ENCODE results near the gene DIO3. TPM values are rescaled to one million over a fixed set of nuclear protein-coding genes. Genes with fewer than 3 reads are reported as not detected.
"Not testable (repeated sequence)": the region's sequence is repeated elsewhere in the genome, so short reads cannot be mapped to it uniquely, and the experiment has no call there.

The DIO3 gene
- total RNA-seq, 1 donor from 2014 or later = 0.67 TPM

DNA sequence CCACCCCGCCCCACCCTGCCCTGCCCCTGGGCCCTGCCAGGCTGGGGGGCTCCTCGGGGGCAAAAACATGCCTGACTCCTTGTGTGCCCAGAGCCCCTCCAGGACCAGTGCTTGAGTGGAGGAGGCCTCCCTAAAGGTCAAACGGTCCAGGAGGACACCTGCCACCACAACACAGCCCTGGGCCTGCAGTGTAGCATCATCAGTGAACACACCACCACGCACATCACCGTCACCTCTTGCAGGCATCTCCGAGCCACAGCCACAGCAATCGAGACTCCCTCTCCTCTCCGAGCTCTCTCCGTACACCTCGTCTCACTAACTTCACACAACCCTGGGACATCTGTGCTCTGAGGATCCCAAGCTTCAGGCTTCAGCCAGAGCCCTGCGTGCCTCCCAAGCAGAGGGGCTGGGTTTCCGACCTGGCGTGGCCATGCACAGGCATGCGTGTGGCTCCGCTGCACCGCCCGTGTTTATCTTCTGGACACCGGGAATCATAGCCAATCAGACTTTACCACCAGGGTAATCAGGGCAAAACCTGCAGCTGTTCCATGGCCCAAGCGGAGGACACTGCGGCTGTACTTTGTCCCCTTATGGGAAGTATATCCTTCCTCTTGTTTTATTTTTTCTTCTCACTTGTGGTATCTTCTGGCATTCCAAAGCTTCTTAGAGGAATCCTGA, 6.2 kb upstream of the DIO3 start:
- H3K4me3 ChIP-seq = no peak overlapping the region
- H3K36me3 ChIP-seq = no peaks in the 10 kb centered on the region
- ATAC-seq (no peak), DNase-seq (no peak)
- H3K27ac ChIP-seq = no peak overlapping the region
- H3K9me3 ChIP-seq = no peaks in the 10 kb centered on the region
- peaks cover 4% of the 10 kb centered on the region for H3K4me1 ChIP-seq
- H3K27me3 ChIP-seq = peaks cover 27% of the 10 kb centered on the region
- TF ChIP-seq CTCF (IDR thresholded peaks at IDR 0.05) = no peak
- intact Hi-C loops (cut with DNase I) = no loop called here

DNA sequence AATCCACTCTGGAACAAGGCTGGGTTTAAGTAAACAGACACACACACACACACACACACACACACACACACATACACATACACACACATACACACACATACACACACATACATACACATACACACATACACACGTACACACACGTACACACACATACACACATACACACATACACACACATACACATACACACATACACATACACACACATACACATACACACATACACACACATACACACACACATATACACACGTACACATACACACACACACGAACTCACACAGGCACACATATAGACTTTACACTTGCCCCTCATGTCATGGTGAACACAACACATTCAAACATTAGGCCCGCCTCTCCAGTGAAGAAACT, 5.6 kb upstream of the DIO3 start:
- H3K4me3 ChIP-seq; intact Hi-C loops (cut with DNase I); H3K4me1 ChIP-seq; DNase-seq; H3K36me3 ChIP-seq; ATAC-seq; H3K9me3 ChIP-seq; H3K27ac ChIP-seq: not testable (repeated sequence)
- peaks cover 28% of the 10 kb centered on the region for H3K27me3 ChIP-seq

DNA sequence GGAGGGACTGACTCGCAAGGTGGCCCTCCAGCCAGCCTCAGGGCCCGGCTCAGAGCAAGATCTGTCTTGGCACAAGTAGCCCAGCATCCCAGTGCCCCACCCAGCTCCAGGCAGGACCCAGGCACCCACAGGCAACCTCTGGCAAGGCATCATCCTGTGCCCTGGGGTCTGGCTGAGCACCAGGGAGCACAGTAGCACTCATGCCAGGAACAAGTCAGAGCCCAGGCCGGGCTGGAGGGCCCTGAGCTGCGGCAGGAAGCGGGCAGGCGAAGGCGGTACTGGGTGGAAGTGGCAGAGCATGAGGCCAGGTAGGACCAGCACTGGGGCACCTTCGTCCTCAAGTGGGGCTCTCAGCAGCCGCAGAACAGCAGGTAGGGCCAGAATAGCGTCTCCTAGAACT, 5.2 kb upstream of the DIO3 start:
- ATAC-seq (no peak), DNase-seq (no peak)
- H3K4me1 ChIP-seq = peaks cover 4% of the 10 kb centered on the region
- no peak overlapping the region for H3K27ac ChIP-seq
- intact Hi-C loops (cut with DNase I) = no loop called here
- H3K9me3 ChIP-seq = no peaks in the 10 kb centered on the region
- H3K36me3 ChIP-seq = no peaks in the 10 kb centered on the region
- no peak for TF ChIP-seq CTCF (IDR thresholded peaks at IDR 0.05)
- peaks cover 28% of the 10 kb centered on the region for H3K27me3 ChIP-seq
- H3K4me3 ChIP-seq = no peak overlapping the region

DNA sequence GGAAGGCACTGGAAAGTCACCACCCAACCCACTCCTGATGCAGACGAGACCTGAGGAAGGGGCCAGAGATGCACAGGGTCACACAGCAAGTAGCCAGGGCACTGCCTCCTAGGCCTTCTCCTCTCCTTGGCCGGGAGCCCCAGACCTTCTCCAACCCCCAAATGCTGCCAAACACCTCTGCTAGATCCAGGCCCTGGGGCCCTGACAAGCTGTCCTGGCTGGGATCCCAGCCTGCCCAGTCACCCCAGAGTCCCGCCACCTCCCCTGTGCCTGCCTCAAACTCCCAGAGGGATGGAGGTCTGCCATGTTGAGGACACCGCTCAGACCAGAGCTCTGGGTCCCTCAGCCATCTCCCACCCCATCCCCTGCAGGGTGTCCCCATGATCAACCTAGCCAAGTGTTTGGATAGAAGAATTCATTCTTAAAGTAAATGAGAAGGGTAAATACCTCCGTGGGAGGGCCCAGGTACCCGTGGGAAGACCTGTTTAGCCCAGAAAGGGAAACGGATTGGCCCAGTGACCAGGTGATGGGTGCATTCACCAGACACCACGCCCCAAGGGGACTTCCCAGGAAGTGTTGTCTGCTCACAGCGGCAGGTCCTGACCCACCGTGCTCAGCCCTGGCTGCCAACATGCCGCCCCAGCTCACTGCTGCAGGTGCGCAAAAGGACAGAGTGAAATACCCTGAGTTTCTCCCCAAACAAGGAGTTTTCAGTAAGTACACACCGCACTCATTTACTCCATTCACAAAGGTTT, 4.6 kb upstream of the DIO3 start:
- H3K4me1 ChIP-seq = peaks cover 4% of the 10 kb centered on the region
- intact Hi-C loops (cut with DNase I) = no loop called here
- no peaks in the 10 kb centered on the region for H3K36me3 ChIP-seq
- no peak for TF ChIP-seq CTCF (IDR thresholded peaks at IDR 0.05)
- no peak overlapping the region for H3K4me3 ChIP-seq
- no peak overlapping the region for H3K27ac ChIP-seq
- peaks cover 4% of the 10 kb centered on the region for H3K9me3 ChIP-seq
- DNase-seq = no peak
- peaks cover 33% of the 10 kb centered on the region for H3K27me3 ChIP-seq
- no peak for ATAC-seq

GRCh38 chr14:101557321-101557695, 4.0 kb upstream of the DIO3 start:
- H3K27ac ChIP-seq = no peak overlapping the region
- intact Hi-C loops (cut with DNase I) = no loop called here
- ATAC-seq (no peak), DNase-seq (no peak)
- no peak for TF ChIP-seq CTCF (IDR thresholded peaks at IDR 0.05)
- peaks cover 4% of the 10 kb centered on the region for H3K4me1 ChIP-seq
- peaks cover 39% of the 10 kb centered on the region for H3K27me3 ChIP-seq
- H3K4me3 ChIP-seq = no peak overlapping the region
- no peaks in the 10 kb centered on the region for H3K36me3 ChIP-seq
- peaks cover 5% of the 10 kb centered on the region for H3K9me3 ChIP-seq

All from upper lobe of right lung (tissue), 1 donor.